ENCODE data around the gene UBE2R2.
"Not testable (repeated sequence)": the region's sequence is repeated elsewhere in the genome, so short reads cannot be mapped to it uniquely, and the experiment has no call there.

GRCh38 chr9:33829641-33830230, 12.8 kb downstream of the UBE2R2 start:
- not testable (repeated sequence) for TF ChIP-seq CTCF (IDR thresholded peaks at IDR 0.05; ENCODE audit: borderline replicate concordance, extremely low read depth, low read length, poor library complexity, severe bottlenecking); EZH2 (IDR thresholded peaks at IDR 0.05; ENCODE audit: borderline replicate concordance, low read depth, low read length, severe bottlenecking)
